Measurements from ENCODE around the gene LRMDA. TPM values are rescaled to one million over a fixed set of nuclear protein-coding genes. Genes with fewer than 3 reads are reported as not detected.
"Not testable (repeated sequence)": the region's sequence is repeated elsewhere in the genome, so short reads cannot be mapped to it uniquely, and the experiment has no call there.

Gene LRMDA
- total RNA-seq, 4 donors from 2014 or later, result 2.2 to 7.8 (median 4.5) TPM

GRCh38 chr10:75599875-75600648 lies 168.6 kb downstream of the LRMDA start:
- TF ChIP-seq POLR2AphosphoS5 (IDR thresholded peaks at IDR 0.05) (no peak), POLR2A (IDR thresholded peaks at IDR 0.05) (no peak), CTCF (IDR thresholded peaks at IDR 0.05) (no peak), EP300 (IDR thresholded peaks at IDR 0.05; ENCODE audit: low read depth) (no peak)
- no peaks in the 10 kb centered on the region for H3K36me3 ChIP-seq
- no peak overlapping the region for H3K27ac ChIP-seq
- 67 to 94% methylated on average over 2 of the region's 2 CpGs for WGBS, 2 donors (ENCODE audit: low coverage in 1 of 2)
- H3K27me3 ChIP-seq, result no peaks in the 10 kb centered on the region
- no peaks in the 10 kb centered on the region for H3K4me1 ChIP-seq
- DNase-seq, result no peak
- no peaks in the 10 kb centered on the region for H3K9me3 ChIP-seq
- H3K4me3 ChIP-seq, result no peak overlapping the region
- in situ Hi-C loops (cut with MboI; ENCODE audit: low pct_ligation_motif_present in 1 of 4, low pct_unique_long_range_greater_than_20kb in 1 of 4, low sequenced_read_pairs in 3 of 4) (no loop called here), intact Hi-C loops (cut with DNase I; ENCODE audit: low total_unique reads) (no loop called here)

GRCh38 chr10:75600833-75601232 lies 169.4 kb downstream of the LRMDA start:
- in situ Hi-C loops (cut with MboI; ENCODE audit: low pct_ligation_motif_present in 1 of 4, low pct_unique_long_range_greater_than_20kb in 1 of 4, low sequenced_read_pairs in 3 of 4) (no loop called here), intact Hi-C loops (cut with DNase I; ENCODE audit: low total_unique reads) (no loop called here)
- Histone ChIP-seq H3K9me3 (no peaks in the 10 kb centered on the region), H3K36me3 (no peaks in the 10 kb centered on the region), H3K4me1 (no peaks in the 10 kb centered on the region), H3K27me3 (no peaks in the 10 kb centered on the region), H3K27ac (no peak overlapping the region), H3K4me3 (no peak overlapping the region)
- 35 to 63% methylated on average over 4 of the region's 4 CpGs for WGBS, 2 donors (ENCODE audit: low coverage in 1 of 2)
- TF ChIP-seq CTCF (IDR thresholded peaks at IDR 0.05) (no peak), POLR2AphosphoS5 (IDR thresholded peaks at IDR 0.05) (no peak), POLR2A (IDR thresholded peaks at IDR 0.05) (no peak), EP300 (IDR thresholded peaks at IDR 0.05; ENCODE audit: low read depth) (no peak)
- no peak for DNase-seq

GRCh38 chr10:75602341-75602740 lies 170.9 kb downstream of the LRMDA start:
- 96 to 100% methylated on average over 2 of the region's 2 CpGs for WGBS, 2 donors (ENCODE audit: low coverage in 1 of 2)
- H3K4me1 ChIP-seq, result peaks cover 0 to 6% (median 0%) of the 10 kb centered on the region in 4 donors
- no peaks in the 10 kb centered on the region for H3K36me3 ChIP-seq
- no peaks in the 10 kb centered on the region for H3K9me3 ChIP-seq
- H3K27ac ChIP-seq, result no peak overlapping the region
- in situ Hi-C loops (cut with MboI; ENCODE audit: low pct_ligation_motif_present in 1 of 4, low pct_unique_long_range_greater_than_20kb in 1 of 4, low sequenced_read_pairs in 3 of 4) (no loop called here), intact Hi-C loops (cut with DNase I; ENCODE audit: low total_unique reads) (no loop called here)
- no peaks in the 10 kb centered on the region for H3K27me3 ChIP-seq
- no peak for DNase-seq
- H3K4me3 ChIP-seq, result no peak overlapping the region
- TF ChIP-seq POLR2AphosphoS5 (IDR thresholded peaks at IDR 0.05) (no peak), EP300 (IDR thresholded peaks at IDR 0.05; ENCODE audit: low read depth) (no peak), POLR2A (IDR thresholded peaks at IDR 0.05) (no peak), CTCF (IDR thresholded peaks at IDR 0.05) (no peak)

DNA sequence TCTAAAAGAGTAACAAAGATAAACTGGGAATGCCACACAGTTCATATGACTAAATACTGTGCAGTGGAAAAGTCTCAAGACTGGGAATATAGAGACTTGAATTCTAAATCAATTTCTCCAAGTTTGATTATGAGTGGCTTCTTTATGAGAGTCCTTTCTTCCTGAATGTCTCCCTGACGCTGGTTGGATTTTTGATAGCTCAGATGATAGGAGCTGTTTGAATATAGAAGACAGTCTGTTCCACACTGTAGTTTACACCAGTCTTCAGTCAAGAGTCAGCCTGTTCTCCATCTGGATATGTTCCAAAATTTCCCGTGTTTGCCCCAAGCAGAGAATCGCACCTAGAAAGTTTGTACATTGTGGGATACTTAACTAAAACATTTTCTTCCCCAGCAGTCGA lies 173.7 kb downstream of the LRMDA start:
- H3K27me3 ChIP-seq, result no peaks in the 10 kb centered on the region
- in situ Hi-C loops (cut with MboI; ENCODE audit: low pct_ligation_motif_present in 1 of 4, low pct_unique_long_range_greater_than_20kb in 1 of 4, low sequenced_read_pairs in 3 of 4), result no loop called here

DNA sequence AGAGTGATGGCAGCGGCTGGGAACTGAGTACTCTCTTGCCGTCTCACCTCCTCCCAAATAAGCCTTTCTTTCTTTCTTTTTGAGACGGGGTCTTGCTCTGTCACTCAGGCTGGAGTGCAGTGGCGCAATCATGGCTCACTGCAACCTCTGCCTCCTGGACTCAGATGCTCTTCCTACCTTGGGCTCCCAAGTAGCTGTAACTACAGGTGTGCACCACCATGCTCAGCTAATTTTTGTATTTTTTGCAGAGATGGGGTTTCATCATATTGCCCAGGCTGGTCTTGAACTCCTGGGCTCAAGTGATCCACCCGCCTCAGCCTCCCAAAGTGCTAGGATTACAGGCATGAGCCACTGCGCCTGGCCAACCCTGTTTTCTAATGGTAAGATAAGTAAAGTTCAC lies 174.4 kb downstream of the LRMDA start:
- H3K27me3 ChIP-seq; H3K9me3 ChIP-seq; H3K36me3 ChIP-seq; H3K4me3 ChIP-seq; H3K27ac ChIP-seq; in situ Hi-C loops (cut with MboI; ENCODE audit: low pct_ligation_motif_present in 1 of 4, low pct_unique_long_range_greater_than_20kb in 1 of 4, low sequenced_read_pairs in 3 of 4); intact Hi-C loops (cut with DNase I; ENCODE audit: low total_unique reads); DNase-seq; H3K4me1 ChIP-seq: not testable (repeated sequence)
- WGBS, 2 donors (ENCODE audit: low coverage in 1 of 2), result 93 to 97% methylated on average over 3 to 6 of the region's 6 CpGs

More for the DNA sequence above, 173.7 kb downstream of the LRMDA start:
- H3K4me3 ChIP-seq, result no peak overlapping the region
- no peaks in the 10 kb centered on the region for H3K9me3 ChIP-seq
- TF ChIP-seq POLR2A (IDR thresholded peaks at IDR 0.05) (no peak), CTCF (IDR thresholded peaks at IDR 0.05) (no peak), EP300 (IDR thresholded peaks at IDR 0.05; ENCODE audit: low read depth) (no peak), POLR2AphosphoS5 (IDR thresholded peaks at IDR 0.05) (no peak)
- WGBS, 2 donors (ENCODE audit: low coverage in 1 of 2), result 81 to 84% methylated on average over 4 of the region's 4 CpGs
- no peaks in the 10 kb centered on the region for H3K36me3 ChIP-seq
- DNase-seq, result no peak
- intact Hi-C loops (cut with DNase I; ENCODE audit: low total_unique reads), result no loop called here
- peaks cover 0 to 6% (median 0%) of the 10 kb centered on the region in 4 donors for H3K4me1 ChIP-seq
- no peak overlapping the region for H3K27ac ChIP-seq

All from transverse colon (tissue), 4 donors.